Keratinocyte (primary cell): ENCODE data around the gene SDK1. TPM values are rescaled to one million over a fixed set of nuclear protein-coding genes. Genes with fewer than 3 reads are reported as not detected.

ENCODE experiments used
- DNase-seq: peaks from one replicate; pipeline ENCODE4 v3.0.0-alpha.2; 2011; ENCODE audit warnings: low read depth, missing footprints, low spot score
- FAIRE-seq: peaks from 2 replicates; lab custom pipeline; 2011; peaks lifted over from hg19 to GRCh38; lab: Jason Lieb, UNC
- H2AFZ ChIP-seq: 2 replicates; pipeline ENCODE4 v1.6.0; 2012; ENCODE audit warnings: low read length, control low read depth, inconsistent platforms; ENCODE audit not compliant: control insufficient read depth
- H3K27ac ChIP-seq: 2 replicates; pipeline ENCODE4 v1.5.1; 2011; ENCODE audit warnings: low read length; ENCODE audit not compliant: control insufficient read depth, insufficient read depth
- H3K27me3 ChIP-seq: 3 replicates; pipeline ENCODE4 v1.6.0; 2011; ENCODE audit warnings: low read length; ENCODE audit not compliant: control insufficient read depth, insufficient read depth; ENCODE audit errors: extremely low read depth
- H3K36me3 ChIP-seq, 2 experiments: 2 replicates in 1 of 2; 3 replicates in 1 of 2; pipeline ENCODE4 v1.5.1; 2011; ENCODE audit warnings: low read length in 2 of 2, mild to moderate bottlenecking in 1 of 2; ENCODE audit not compliant: control insufficient read depth in 2 of 2, insufficient read depth in 2 of 2; ENCODE audit errors: extremely low read depth in 1 of 2
- H3K4me1 ChIP-seq: 3 replicates; pipeline ENCODE4 v1.5.1; 2011; ENCODE audit warnings: low read length; ENCODE audit not compliant: control insufficient read depth, insufficient read depth; ENCODE audit errors: extremely low read depth
- H3K4me2 ChIP-seq: 3 replicates; pipeline ENCODE4 v1.6.0; 2011; ENCODE audit warnings: low read depth, low read length; ENCODE audit not compliant: control insufficient read depth, insufficient read depth; ENCODE audit errors: extremely low read depth
- H3K4me3 ChIP-seq, 3 experiments: fragments of 200-600 bp in 1 of 3; sonication (generic) in 1 of 3; 2 replicates in 2 of 3; 3 replicates in 1 of 3; pipeline ENCODE4 v1.5.1; 2011 to 2016; ENCODE audit warnings: low read length in 3 of 3, mild to moderate bottlenecking in 3 of 3, control low read depth in 2 of 3, inconsistent platforms in 1 of 3, low read depth in 1 of 3, mixed read lengths in 1 of 3, mixed run types in 1 of 3, moderate library complexity in 1 of 3; ENCODE audit not compliant: control insufficient read depth in 2 of 3, insufficient read depth in 2 of 3; ENCODE audit errors: extremely low read depth in 1 of 3
- H3K79me2 ChIP-seq: 2 replicates; pipeline ENCODE4 v1.6.0; 2012; ENCODE audit warnings: low read length; ENCODE audit not compliant: control insufficient read depth, insufficient read depth
- H3K9ac ChIP-seq: 3 replicates; pipeline ENCODE4 v1.6.0; 2011; ENCODE audit warnings: low read length; ENCODE audit not compliant: control insufficient read depth, insufficient read depth; ENCODE audit errors: extremely low read depth
- H3K9me1 ChIP-seq: 3 replicates; pipeline ENCODE4 v1.6.0; 2011; ENCODE audit warnings: low read length; ENCODE audit not compliant: control insufficient read depth, insufficient read depth; ENCODE audit errors: extremely low read depth
- H3K9me3 ChIP-seq: 2 replicates; pipeline ENCODE4 v1.5.1; 2012; ENCODE audit warnings: low read depth, low read length; ENCODE audit not compliant: control insufficient read depth
- H4K20me1 ChIP-seq: 3 replicates; pipeline ENCODE4 v1.6.0; 2011; ENCODE audit warnings: low read length; ENCODE audit not compliant: control insufficient read depth, insufficient read depth; ENCODE audit errors: extremely low read depth
- CTCF ChIP-seq, 3 experiments: IDR thresholded peaks in 1 of 3; conservative IDR thresholded peaks in 1 of 3; optimal IDR thresholded peaks in 1 of 3; 2 replicates in 2 of 3; 3 replicates in 1 of 3; pipeline versions ENCODE3 to v1.5.1; 2011; ENCODE audit warnings: low read length in 3 of 3, mild to moderate bottlenecking in 3 of 3, moderate library complexity in 2 of 3, control low read depth in 1 of 3, inconsistent platforms in 1 of 3; ENCODE audit not compliant: insufficient read depth in 2 of 3; ENCODE audit errors: extremely low read depth in 1 of 3
- EZH2 ChIP-seq: IDR thresholded peaks from one replicate; pipeline ENCODE4 v1.6.1; 2012; ENCODE audit warnings: inconsistent platforms, mild to moderate bottlenecking, low read length, moderate library complexity
- dilution Hi-C: fragments of 300-500 bp; cut with MboI; formaldehyde crosslinking; loops from one replicate; pipeline ENCODE4 v1.7.0; 2020; ENCODE audit warnings: low sequenced_read_pairs; ENCODE audit not compliant: extremely low pct_ligation_motif_present
- polyA plus RNA-seq, 5 experiments: library from polyadenylated mRNA; depleted of rRNA in 3 of 5; stranded (reverse) in 3 of 5; stranded (forward) in 1 of 5; unstranded in 1 of 5; fragments of >200 nt; gene quantifications; 1 replicate in 1 of 5; 2 replicates in 3 of 5; 3 replicates in 1 of 5; pipeline versions ENCODE4 v1.2.1 to v1.2.3, GENCODE V29; 2011 to 2012; ENCODE audit warnings: missing spikeins in 2 of 5, low read depth in 1 of 5, low replicate concordance in 1 of 5

The SDK1 gene
- polyA plus RNA-seq, 1 donor (not counting 4 experiments of a cell fraction or from before 2014, with no cell fraction given), result 0.66 TPM

- Histone ChIP-seq H3K9me1 (no peaks in the 10 kb centered on the region), H2AFZ (no peak overlapping the region), H3K9me3 (no peaks in the 10 kb centered on the region), H3K4me3 (no peak overlapping the region), H3K4me2 (no peak overlapping the region), H4K20me1 (no peaks in the 10 kb centered on the region), H3K79me2 (no peaks in the 10 kb centered on the region), H3K27me3 (peaks cover 4% of the 10 kb centered on the region), H3K36me3 (peaks cover 0 to 2% of the 10 kb centered on the region in 2 experiments), H3K4me1 (peaks cover 17% of the 10 kb centered on the region), H3K9ac (no peak overlapping the region), H3K27ac (no peak overlapping the region)
- dilution Hi-C loops, result no loop called here
- FAIRE-seq (no peak), DNase-seq (no peak)
- TF ChIP-seq CTCF (optimal IDR thresholded peaks at IDR 0.05 in 1 of 3, IDR thresholded peaks at IDR 0.05 in 1 of 3, conservative IDR thresholded peaks at IDR 0.05 in 1 of 3; ENCODE audit: extremely low read depth in 1 of 3, insufficient read depth in 2 of 3, low read length in 3 of 3), result no peak
- TF ChIP-seq EZH2, result no peak
Observed at GRCh38 chr7:4009211-4010060, 708.4 kb downstream of the SDK1 start.

GRCh38 chr7:4010061-4010605 lies 709.1 kb downstream of the SDK1 start:
- H3K9ac ChIP-seq, result no peak overlapping the region
- no peaks in the 10 kb centered on the region for H3K79me2 ChIP-seq
- no peaks in the 10 kb centered on the region for H4K20me1 ChIP-seq
- no peaks in the 10 kb centered on the region for H3K9me3 ChIP-seq
- H2AFZ ChIP-seq, result no peak overlapping the region
- TF ChIP-seq EZH2 (no peak), CTCF (optimal IDR thresholded peaks at IDR 0.05 in 1 of 3, IDR thresholded peaks at IDR 0.05 in 1 of 3, conservative IDR thresholded peaks at IDR 0.05 in 1 of 3; ENCODE audit: extremely low read depth in 1 of 3, insufficient read depth in 2 of 3, low read length in 3 of 3) (no peak)
- H3K27ac ChIP-seq, result no peak overlapping the region
- H3K9me1 ChIP-seq, result no peaks in the 10 kb centered on the region
- peaks cover 0 to 2% of the 10 kb centered on the region in 2 experiments for H3K36me3 ChIP-seq
- H3K27me3 ChIP-seq, result peaks cover 4% of the 10 kb centered on the region
- dilution Hi-C loops, result no loop called here
- DNase-seq (no peak), FAIRE-seq (no peak)
- peaks cover 17% of the 10 kb centered on the region for H3K4me1 ChIP-seq
- H3K4me2 ChIP-seq, result no peak overlapping the region
- H3K4me3 ChIP-seq, result no peak overlapping the region
